Upper lobe of right lung (tissue), 1 donor: ENCODE results near the gene TENM4. TPM values are rescaled to one million over a fixed set of nuclear protein-coding genes. Genes with fewer than 3 reads are reported as not detected.

Experiments used
- ATAC-seq: fragments of 200-7000 bp; cut with Tn5 transposase; one replicate; pipeline ENCODE4 v1.9.1; 2020; ENCODE audit warnings: mild to moderate bottlenecking, moderate library complexity
- DNase-seq: peaks from one replicate; pipeline ENCODE4 v3.0.0-alpha.2; 2020
- H3K27ac ChIP-seq: fragments of 200-600 bp; one replicate; pipeline ENCODE4 v1.8.0; 2022
- H3K27me3 ChIP-seq: fragments of 200-600 bp; one replicate; pipeline ENCODE4 v1.8.0; 2022; ENCODE audit warnings: mild to moderate bottlenecking
- H3K36me3 ChIP-seq: fragments of 200-600 bp; one replicate; pipeline ENCODE4 v1.8.0; 2022
- H3K4me1 ChIP-seq: fragments of 200-600 bp; one replicate; pipeline ENCODE4 v1.8.0; 2022
- H3K4me3 ChIP-seq: fragments of 200-600 bp; one replicate; pipeline ENCODE4 v1.8.0; 2022; ENCODE audit warnings: mild to moderate bottlenecking
- H3K9me3 ChIP-seq: fragments of 200-600 bp; one replicate; pipeline ENCODE4 v1.8.0; 2022
- CTCF ChIP-seq: fragments of 200-600 bp; IDR thresholded peaks from one replicate; pipeline ENCODE4 v1.8.0; 2022; ENCODE audit warnings: antibody characterized with exemption
- intact Hi-C: fragments of 100-400 bp; cut with DNase I; formaldehyde crosslinking; loops from one replicate; pipeline ENCODE4 v1.11.0; 2022
- total RNA-seq: library from RNA; stranded (reverse); fragmentation: NEBNext Ultra II Directional; extraction: Animal tissue kit (Norgen Biotek cat#: 25700); gene quantifications from one replicate; pipeline ENCODE4 v1.2.1, GENCODE V29; 2021
- donor health status: DM: no; HTN: yes; CAD: no; lungs with severe emphysema.

TENM4 gene
- total RNA-seq, 1 donor from 2014 or later, result 4.3 TPM

GRCh38 chr11:79098146-79098545 is 342.7 kb downstream of the TENM4 start:
- DNase-seq (no peak), ATAC-seq (no peak)
- H3K27me3 ChIP-seq, result no peaks in the 10 kb centered on the region
- no peak overlapping the region for H3K27ac ChIP-seq
- H3K36me3 ChIP-seq, result no peaks in the 10 kb centered on the region
- TF ChIP-seq CTCF, result no peak
- intact Hi-C loops, result no loop called here
- H3K4me3 ChIP-seq, result no peak overlapping the region
- peaks cover 6% of the 10 kb centered on the region for H3K4me1 ChIP-seq
- peaks cover 6% of the 10 kb centered on the region for H3K9me3 ChIP-seq

GRCh38 chr11:79097246-79097875 is 343.5 kb downstream of the TENM4 start:
- Histone ChIP-seq H3K27ac (peak overlapping the region; percentile 6), H3K4me1 (peaks cover 6% of the 10 kb centered on the region), H3K4me3 (no peak overlapping the region), H3K9me3 (peaks cover 8% of the 10 kb centered on the region), H3K36me3 (no peaks in the 10 kb centered on the region), H3K27me3 (no peaks in the 10 kb centered on the region)
- intact Hi-C loops, result no loop called here
- ATAC-seq (no peak), DNase-seq (no peak)
- no peak for TF ChIP-seq CTCF

- TF ChIP-seq CTCF, result no peak
- DNase-seq (no peak), ATAC-seq (no peak)
- no peak overlapping the region for H3K4me3 ChIP-seq
- peaks cover 8% of the 10 kb centered on the region for H3K9me3 ChIP-seq
- peaks cover 6% of the 10 kb centered on the region for H3K4me1 ChIP-seq
- intact Hi-C loops, result no loop called here
- no peaks in the 10 kb centered on the region for H3K36me3 ChIP-seq
- no peak overlapping the region for H3K27ac ChIP-seq
- no peaks in the 10 kb centered on the region for H3K27me3 ChIP-seq
Measured at GRCh38 chr11:79095424-79095823, 345.4 kb downstream of the TENM4 start.

GRCh38 chr11:79094616-79095015 is 346.2 kb downstream of the TENM4 start:
- peaks cover 6% of the 10 kb centered on the region for H3K4me1 ChIP-seq
- no peak overlapping the region for H3K4me3 ChIP-seq
- no peaks in the 10 kb centered on the region for H3K27me3 ChIP-seq
- H3K36me3 ChIP-seq, result no peaks in the 10 kb centered on the region
- DNase-seq (no peak), ATAC-seq (no peak)
- intact Hi-C loops, result no loop called here
- H3K27ac ChIP-seq, result no peak overlapping the region
- H3K9me3 ChIP-seq, result peaks cover 8% of the 10 kb centered on the region
- TF ChIP-seq CTCF, result no peak

GRCh38 chr11:79092791-79093353 is 348.0 kb downstream of the TENM4 start:
- DNase-seq (no peak), ATAC-seq (peak; percentile 61)
- intact Hi-C loops, result no loop called here
- Histone ChIP-seq H3K27ac (no peak overlapping the region), H3K9me3 (peaks cover 8% of the 10 kb centered on the region), H3K36me3 (no peaks in the 10 kb centered on the region), H3K4me3 (no peak overlapping the region), H3K4me1 (peaks cover 6% of the 10 kb centered on the region), H3K27me3 (no peaks in the 10 kb centered on the region)
- no peak for TF ChIP-seq CTCF
